Transverse colon (tissue), 3 donors: Measurements from ENCODE around the gene EID3.

ENCODE experiments used
- CTCF ChIP-seq, 5 experiments: fragments of 200-600 bp in 3 of 5; fragments of 450-650 bp in 2 of 5; sonication (generic) in 3 of 5; IDR thresholded peaks; 1 replicate in 2 of 5; 2 replicates in 3 of 5; pipeline ENCODE4 v1.5.1; 2016 to 2017; ENCODE audit warnings: antibody characterized with exemption in 5 of 5, inconsistent platforms in 3 of 5, mild to moderate bottlenecking in 2 of 5, moderate library complexity in 1 of 5
- EP300 ChIP-seq: sonication (generic); formaldehyde crosslinking; IDR thresholded peaks from one replicate; pipeline ENCODE4 v1.6.1; 2017; ENCODE audit warnings: antibody characterized with exemption, low read depth

- TF ChIP-seq EP300, result no peak
- TF ChIP-seq CTCF (IDR thresholded peaks at IDR 0.05), result no peak
These were observed 15.5 kb downstream of the EID3 start for GRCh38 chr12:104319028-104319427.
